Type B pancreatic cell (in vitro differentiated cells): ENCODE results near the gene PAPPA2. TPM values are rescaled to one million over a fixed set of nuclear protein-coding genes. Genes with fewer than 3 reads are reported as not detected.

Source experiments
- DNase-seq: peaks from one replicate; pipeline ENCODE4 v3.0.0; 2021; ENCODE audit warnings: mixed read lengths; ENCODE audit not compliant: unreplicated experiment; ENCODE audit errors: extremely low spot score
- H3K27ac Mint-ChIP-seq: 2 replicates; pipeline ENCODE4 v1.8.0; 2021; ENCODE audit warnings: mild to moderate bottlenecking, mixed read lengths
- H3K27me3 Mint-ChIP-seq: 2 replicates; pipeline ENCODE4 v1.8.0; 2021; ENCODE audit warnings: mixed read lengths
- H3K36me3 Mint-ChIP-seq: 2 replicates; pipeline ENCODE4 v1.8.0; 2021; ENCODE audit warnings: mixed read lengths
- H3K4me1 Mint-ChIP-seq: one replicate; pipeline ENCODE4 v1.8.0; 2021; ENCODE audit warnings: mixed read lengths; ENCODE audit not compliant: unreplicated experiment
- H3K4me3 Mint-ChIP-seq: 2 replicates; pipeline ENCODE4 v1.8.0; 2021; ENCODE audit warnings: mild to moderate bottlenecking, mixed read lengths
- H3K9me3 Mint-ChIP-seq: 2 replicates; pipeline ENCODE4 v1.8.0; 2021; ENCODE audit warnings: mixed read lengths
- total RNA-seq: library from RNA; stranded (reverse); gene quantifications from 2 replicates; pipeline ENCODE4 v1.2.1, GENCODE V29; 2021; ENCODE audit warnings: low replicate concordance
- TF ChIP-seq, protein P1 (sequence below): fragments of 200-600 bp; sonication (generic); conservative IDR thresholded peaks from 2 replicates; pipeline ENCODE4 v1.5.0; 2021; ENCODE audit warnings: antibody characterized with exemption, mild to moderate bottlenecking

Gene PAPPA2
- total RNA-seq, 1 donor from 2014 or later = 0.87 TPM

DNA sequence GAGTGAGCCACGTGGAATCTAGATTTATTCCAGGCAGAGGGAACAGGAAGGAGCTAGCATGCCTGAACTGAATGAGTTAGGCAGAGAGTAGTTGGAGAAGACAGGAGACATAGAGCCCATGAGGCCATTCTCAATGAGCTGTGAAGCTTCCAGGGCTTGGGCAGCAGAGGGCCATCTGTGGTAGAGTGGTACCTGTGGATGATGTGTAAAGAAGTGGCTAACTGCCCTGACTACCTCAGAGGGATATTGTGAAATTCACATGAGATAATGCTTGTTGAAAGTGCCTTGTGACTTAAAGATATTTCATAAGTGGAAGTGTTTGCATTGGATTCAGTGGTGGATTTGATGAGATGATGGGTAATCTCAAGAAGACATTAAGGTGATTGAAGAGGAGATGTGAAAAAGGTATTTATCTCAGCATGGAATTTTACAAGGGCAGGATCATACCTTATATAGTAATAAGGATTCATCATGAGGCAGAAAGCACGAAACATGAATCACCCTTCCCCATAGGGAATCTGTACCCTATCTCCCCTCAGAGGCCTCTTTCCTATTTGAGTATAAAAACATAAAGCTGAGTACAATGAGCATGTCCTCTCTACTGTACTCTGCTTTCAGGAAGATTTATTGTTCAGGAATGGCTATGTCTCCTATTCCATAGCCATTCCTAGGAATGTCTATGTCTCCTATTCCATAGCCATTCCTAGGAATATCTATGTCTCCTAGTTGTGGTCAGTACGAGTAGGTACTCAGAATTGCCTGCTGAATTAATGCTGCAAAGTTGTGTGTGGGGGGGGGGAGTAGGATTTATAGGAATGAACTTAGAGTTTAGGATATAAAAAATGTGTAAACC, 146.8 kb downstream of the PAPPA2 start:
- Mint-ChIP-seq H3K9me3 (no peaks in the 10 kb centered on the region), H3K27me3 (no peaks in the 10 kb centered on the region), H3K4me3 (no peak overlapping the region), H3K27ac (no peak overlapping the region), H3K36me3 (no peaks in the 10 kb centered on the region), H3K4me1 (no peaks in the 10 kb centered on the region)
- TF ChIP-seq, protein P1, sequence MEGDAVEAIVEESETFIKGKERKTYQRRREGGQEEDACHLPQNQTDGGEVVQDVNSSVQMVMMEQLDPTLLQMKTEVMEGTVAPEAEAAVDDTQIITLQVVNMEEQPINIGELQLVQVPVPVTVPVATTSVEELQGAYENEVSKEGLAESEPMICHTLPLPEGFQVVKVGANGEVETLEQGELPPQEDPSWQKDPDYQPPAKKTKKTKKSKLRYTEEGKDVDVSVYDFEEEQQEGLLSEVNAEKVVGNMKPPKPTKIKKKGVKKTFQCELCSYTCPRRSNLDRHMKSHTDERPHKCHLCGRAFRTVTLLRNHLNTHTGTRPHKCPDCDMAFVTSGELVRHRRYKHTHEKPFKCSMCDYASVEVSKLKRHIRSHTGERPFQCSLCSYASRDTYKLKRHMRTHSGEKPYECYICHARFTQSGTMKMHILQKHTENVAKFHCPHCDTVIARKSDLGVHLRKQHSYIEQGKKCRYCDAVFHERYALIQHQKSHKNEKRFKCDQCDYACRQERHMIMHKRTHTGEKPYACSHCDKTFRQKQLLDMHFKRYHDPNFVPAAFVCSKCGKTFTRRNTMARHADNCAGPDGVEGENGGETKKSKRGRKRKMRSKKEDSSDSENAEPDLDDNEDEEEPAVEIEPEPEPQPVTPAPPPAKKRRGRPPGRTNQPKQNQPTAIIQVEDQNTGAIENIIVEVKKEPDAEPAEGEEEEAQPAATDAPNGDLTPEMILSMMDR = no peak
- DNase-seq = no peak

- Mint-ChIP-seq H3K27me3 (no peaks in the 10 kb centered on the region), H3K36me3 (no peaks in the 10 kb centered on the region), H3K4me3 (no peak overlapping the region), H3K9me3 (no peaks in the 10 kb centered on the region), H3K27ac (no peak overlapping the region), H3K4me1 (no peaks in the 10 kb centered on the region)
- TF ChIP-seq, protein P1 = no peak
- DNase-seq = no peak
These were observed 149.8 kb downstream of the PAPPA2 start for GRCh38 chr1:176612791-176613190.

- TF ChIP-seq, protein P1 = no peak
- Mint-ChIP-seq H3K36me3 (no peaks in the 10 kb centered on the region), H3K4me1 (no peaks in the 10 kb centered on the region), H3K9me3 (no peaks in the 10 kb centered on the region), H3K27me3 (no peaks in the 10 kb centered on the region), H3K27ac (no peak overlapping the region), H3K4me3 (no peak overlapping the region)
- DNase-seq = no peak
These were observed 154.9 kb downstream of the PAPPA2 start for GRCh38 chr1:176617881-176618280.

- H3K4me3 Mint-ChIP-seq = no peak overlapping the region
- DNase-seq = no peak
- H3K36me3 Mint-ChIP-seq = no peaks in the 10 kb centered on the region
- H3K27ac Mint-ChIP-seq = no peak overlapping the region
- no peaks in the 10 kb centered on the region for H3K9me3 Mint-ChIP-seq
- no peaks in the 10 kb centered on the region for H3K27me3 Mint-ChIP-seq
- TF ChIP-seq, protein P1 = no peak
- H3K4me1 Mint-ChIP-seq = no peaks in the 10 kb centered on the region
These were observed 156.3 kb downstream of the PAPPA2 start for GRCh38 chr1:176619261-176619660.

DNA sequence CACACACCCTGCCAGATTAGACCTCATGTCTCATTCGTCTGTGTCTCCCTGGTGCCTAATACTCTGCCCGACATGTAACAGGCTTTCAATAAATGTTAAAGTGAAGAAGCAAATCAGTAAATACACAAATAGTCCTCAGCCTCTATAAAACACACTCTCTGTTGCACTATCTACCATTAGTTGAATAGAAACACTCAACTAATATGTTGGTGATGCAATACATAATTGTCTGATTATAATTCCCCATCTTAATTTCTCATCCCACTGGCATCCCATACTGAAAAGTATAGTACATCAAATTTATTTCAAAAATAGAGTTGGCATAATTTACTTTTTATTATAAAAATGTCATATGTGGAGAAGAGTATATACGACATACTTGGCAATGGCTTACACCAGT, 162.4 kb downstream of the PAPPA2 start:
- Mint-ChIP-seq H3K4me3 (no peak overlapping the region), H3K36me3 (no peaks in the 10 kb centered on the region), H3K9me3 (no peaks in the 10 kb centered on the region), H3K27me3 (no peaks in the 10 kb centered on the region), H3K27ac (no peak overlapping the region), H3K4me1 (no peaks in the 10 kb centered on the region)
- no peak for DNase-seq
- TF ChIP-seq, protein P1 = no peak
